IMR-90 (cell line): ENCODE data around the gene GCLC. TPM values are rescaled to one million over a fixed set of nuclear protein-coding genes. Genes with fewer than 3 reads are reported as not detected.

Experiments
- ATAC-seq: fragments of 200-7000 bp; cut with Tn5 transposase; 2 replicates; pipeline ENCODE4 v1.9.1; 2020; ENCODE audit warnings: low read depth, mild to moderate bottlenecking, moderate library complexity
- BruUV-seq: library from RNA; stranded (reverse); fragments of 400-500 nt; replicated peaks from 2 replicates; lab custom pipeline; 2021; lab: Mats Ljungman, UMichigan
- CTCF ChIA-PET: fragments of 300-600 bp; formaldehyde crosslinking; extraction: SDS; loops from one replicate; lab custom pipeline; 2021; ENCODE audit warnings: antibody characterized with exemption; lab: Yijun Ruan, JAX
- POLR2A ChIA-PET: fragments of 300-600 bp; sonication (Branson Sonifier 250); formaldehyde crosslinking; loops from one replicate; lab custom pipeline; 2022; ENCODE audit warnings: antibody characterized with exemption; ENCODE audit not compliant: unreplicated experiment; lab: Charles Lee
- DNase-seq: peaks from one replicate; pipeline ENCODE4 v3.0.0; 2013
- H2AFZ ChIP-seq: replicated peaks from 2 replicates; pipeline ENCODE3; 2013; ENCODE audit warnings: low read length, mild to moderate bottlenecking; ENCODE audit not compliant: poor library complexity
- H2AK5ac ChIP-seq: 2 replicates; pipeline ENCODE4 v1.6.1; 2013; ENCODE audit warnings: low read depth, low read length, inconsistent platforms
- H2AK9ac ChIP-seq: replicated peaks from 2 replicates; pipeline ENCODE3; 2013; ENCODE audit warnings: mild to moderate bottlenecking, low read depth, low read length, moderate library complexity; ENCODE audit not compliant: poor library complexity
- H2BK120ac ChIP-seq: 2 replicates; pipeline ENCODE4 v1.6.1; 2013; ENCODE audit warnings: low read depth, low read length, inconsistent platforms
- H2BK15ac ChIP-seq: 3 replicates; pipeline ENCODE4 v1.6.1; 2013; ENCODE audit warnings: low read depth, low read length, inconsistent platforms
- H2BK20ac ChIP-seq: 2 replicates; pipeline ENCODE4 v1.6.1; 2013; ENCODE audit warnings: low read depth, mild to moderate bottlenecking, inconsistent platforms, low read length, moderate library complexity
- H2BK5ac ChIP-seq: 2 replicates; pipeline ENCODE4 v1.6.1; 2013; ENCODE audit warnings: mild to moderate bottlenecking, low read depth, low read length, inconsistent platforms; ENCODE audit not compliant: poor library complexity, severe bottlenecking
- H3K14ac ChIP-seq: replicated peaks from 2 replicates; pipeline ENCODE4 v1.6.1; 2013; ENCODE audit warnings: low read depth, low read length, inconsistent platforms
- H3K18ac ChIP-seq: 2 replicates; pipeline ENCODE4 v1.6.1; 2013; ENCODE audit warnings: low read depth, low read length, control low read depth
- H3K23ac ChIP-seq: 2 replicates; pipeline ENCODE4 v1.6.1; 2013; ENCODE audit warnings: low read depth, low read length, inconsistent platforms
- H3K27ac ChIP-seq: 2 replicates; pipeline ENCODE4 v1.5.1; 2013; ENCODE audit warnings: mild to moderate bottlenecking, control low read depth, low read length; ENCODE audit not compliant: insufficient read depth
- H3K27me3 ChIP-seq: 2 replicates; pipeline ENCODE4 v1.6.1; 2013; ENCODE audit warnings: low read length; ENCODE audit not compliant: control insufficient read depth, insufficient read depth
- H3K36me3 ChIP-seq: 2 replicates; pipeline ENCODE4 v1.6.1; 2013; ENCODE audit warnings: low read length, mixed read lengths; ENCODE audit not compliant: control insufficient read depth, insufficient read depth
- H3K4ac ChIP-seq: 2 replicates; pipeline ENCODE4 v1.6.1; 2013; ENCODE audit warnings: low read depth, low read length, inconsistent platforms
- H3K4me1 ChIP-seq: 2 replicates; pipeline ENCODE4 v1.6.1; 2013; ENCODE audit warnings: low read length, mixed read lengths; ENCODE audit not compliant: control insufficient read depth, insufficient read depth
- H3K4me2 ChIP-seq: 2 replicates; pipeline ENCODE4 v1.6.1; 2013; ENCODE audit warnings: low read depth, mild to moderate bottlenecking, control low read depth, low read length, moderate library complexity
- H3K4me3 ChIP-seq: 2 replicates; pipeline ENCODE4 v1.5.1; 2013; ENCODE audit warnings: low read depth, mild to moderate bottlenecking, control low read depth, low read length, moderate library complexity; ENCODE audit not compliant: insufficient read depth
- H3K56ac ChIP-seq: 2 replicates; pipeline ENCODE4 v1.6.1; 2013; ENCODE audit warnings: low read length, inconsistent platforms; ENCODE audit not compliant: insufficient read depth; ENCODE audit errors: extremely low read depth
- H3K79me1 ChIP-seq, 2 experiments: 2 replicates each; pipeline ENCODE4 v1.6.1; 2013; ENCODE audit warnings: low read length in 2 of 2, inconsistent platforms in 1 of 2, low read depth in 1 of 2
- H3K9ac ChIP-seq: 2 replicates; pipeline ENCODE4 v1.6.1; 2013; ENCODE audit warnings: low read depth, low read length, control low read depth
- H3K9me1 ChIP-seq: 2 replicates; pipeline ENCODE4 v1.6.1; 2013; ENCODE audit warnings: low read length, inconsistent platforms; ENCODE audit not compliant: insufficient read depth
- H3K9me3 ChIP-seq: 2 replicates; pipeline ENCODE4 v1.6.1; 2013; ENCODE audit warnings: low read length; ENCODE audit not compliant: control insufficient read depth, insufficient read depth
- H4K20me1 ChIP-seq: 2 replicates; pipeline ENCODE4 v1.6.1; 2013; ENCODE audit warnings: low read length, inconsistent platforms; ENCODE audit not compliant: insufficient read depth
- H4K5ac ChIP-seq: 2 replicates; pipeline ENCODE4 v1.6.1; 2013; ENCODE audit warnings: mild to moderate bottlenecking, low read depth, low read length, control low read depth
- H4K8ac ChIP-seq, 2 experiments: 2 replicates each; pipeline ENCODE4 v1.6.1; 2013; ENCODE audit warnings: low read depth in 2 of 2, low read length in 2 of 2, control low read depth in 1 of 2, inconsistent platforms in 1 of 2
- H4K91ac ChIP-seq: 2 replicates; pipeline ENCODE4 v1.6.1; 2013; ENCODE audit warnings: low read depth, low read length, inconsistent platforms; ENCODE audit not compliant: insufficient read depth
- BHLHE40 ChIP-seq: fragments of 150-350 bp; IDR thresholded peaks from 2 replicates; pipeline ENCODE4 v1.6.1; 2016; ENCODE audit warnings: mild to moderate bottlenecking, low read depth, low read length
- CEBPB ChIP-seq: IDR thresholded peaks from 2 replicates; pipeline ENCODE4 v1.6.1; 2012; ENCODE audit warnings: low read depth, low read length, improper control_type of control experiment
- CHD1 ChIP-seq: IDR thresholded peaks from 2 replicates; pipeline ENCODE4 v1.6.1; 2012; ENCODE audit warnings: low read depth, low read length, improper control_type of control experiment
- CTCF ChIP-seq: conservative IDR thresholded peaks from 2 replicates; pipeline ENCODE4 v1.5.1; 2012; ENCODE audit warnings: mild to moderate bottlenecking, low read depth, low read length, improper control_type of control experiment
- FOS ChIP-seq: fragments of 150-350 bp; IDR thresholded peaks from 2 replicates; pipeline ENCODE4 v1.6.1; 2016; ENCODE audit warnings: low read depth, low read length
- MAFK ChIP-seq: IDR thresholded peaks from 2 replicates; pipeline ENCODE4 v1.6.1; 2012; ENCODE audit warnings: low read depth, low read length, improper control_type of control experiment
- MAZ ChIP-seq: IDR thresholded peaks from 2 replicates; pipeline ENCODE4 v1.6.1; 2012; ENCODE audit warnings: low read depth, mild to moderate bottlenecking, low read length, improper control_type of control experiment, moderate library complexity, borderline replicate concordance
- MXI1 ChIP-seq: IDR thresholded peaks from 2 replicates; pipeline ENCODE4 v1.6.1; 2012; ENCODE audit warnings: low read depth, mild to moderate bottlenecking, low read length, moderate library complexity, borderline replicate concordance
- NFE2L2 ChIP-seq: fragments of 150-350 bp; IDR thresholded peaks from 2 replicates; pipeline ENCODE4 v1.6.1; 2016; ENCODE audit warnings: low read depth, mild to moderate bottlenecking, low read length
- POLR2A ChIP-seq: IDR thresholded peaks from 2 replicates; pipeline ENCODE4 v1.6.1; 2012; ENCODE audit warnings: mild to moderate bottlenecking, low read depth, low read length
- RAD21 ChIP-seq: IDR thresholded peaks from 2 replicates; pipeline ENCODE4 v1.6.1; 2012; ENCODE audit warnings: low read length, improper control_type of control experiment
- RCOR1 ChIP-seq: IDR thresholded peaks from 2 replicates; pipeline ENCODE4 v1.6.1; 2012; ENCODE audit warnings: mild to moderate bottlenecking, low read length, improper control_type of control experiment; ENCODE audit not compliant: insufficient replicate concordance
- RFX5 ChIP-seq: IDR thresholded peaks from 2 replicates; pipeline ENCODE4 v1.8.0; 2012; ENCODE audit warnings: low read depth, mild to moderate bottlenecking, low read length, moderate library complexity
- SMC3 ChIP-seq: fragments of 150-350 bp; IDR thresholded peaks from 2 replicates; pipeline ENCODE4 v1.6.1; 2016; ENCODE audit warnings: low read depth, mild to moderate bottlenecking, antibody characterized with exemption, low read length, moderate library complexity
- WGBS, 2 experiments: methylation state at CpG; one replicate each; pipeline versions ENCODE4 v1.1.5 to v1.1.7; 2013; ENCODE audit warnings: missing lambda C conversion rate in 2 of 2; ENCODE audit not compliant: insufficient read length in 1 of 2; ENCODE audit errors: extremely low coverage in 2 of 2; 5-methylcytosine and 5-hydroxymethylcytosine counted together
- dilution Hi-C: fragments of 300-500 bp; cut with HindIII; formaldehyde crosslinking; loops from one replicate; pipeline ENCODE4 v1.14.3; 2018; ENCODE audit warnings: low sequenced_read_pairs; ENCODE audit not compliant: unreplicated experiment
- in situ Hi-C: fragments of 300-500 bp; cut with MboI; formaldehyde crosslinking; loops from 3 replicates; pipeline ENCODE4 v1.14.3; 2019; ENCODE audit warnings: low sequenced_read_pairs, inconsistent platforms, mixed read lengths
- intact Hi-C: fragments of 100-400 bp; cut with micrococcal nuclease; formaldehyde crosslinking; loops from 2 replicates; pipeline ENCODE4 v1.10.0; 2022
- polyA plus RNA-seq, 3 experiments: library from polyadenylated mRNA; depleted of rRNA; stranded (reverse); fragments of >200 nt; gene quantifications; 2 replicates each; pipeline ENCODE4 v1.2.3, GENCODE V29; 2012; ENCODE audit warnings: low replicate concordance in 1 of 3
- total RNA-seq: library from RNA; depleted of rRNA; stranded (reverse); fragments of >200 nt; gene quantifications from 2 replicates; pipeline ENCODE4 v1.2.3, GENCODE V29; 2012
- TF ChIP-seq, protein P1 (sequence below): fragments of 150-350 bp; IDR thresholded peaks from 2 replicates; pipeline ENCODE4 v1.6.1; 2017; ENCODE audit warnings: mild to moderate bottlenecking, antibody characterized with exemption, low read length, low read depth
- TF ChIP-seq, protein P2 (sequence below): fragments of 150-350 bp; IDR thresholded peaks from 2 replicates; pipeline ENCODE4 v1.6.1; 2016; ENCODE audit warnings: low read depth, mild to moderate bottlenecking, low read length, moderate library complexity, borderline replicate concordance

Gene GCLC
- total and polyA plus RNA-seq, 2 of the 4 experiments (the other 2 are of a cell fraction): 14.2 to 24.2 TPM

DNA sequence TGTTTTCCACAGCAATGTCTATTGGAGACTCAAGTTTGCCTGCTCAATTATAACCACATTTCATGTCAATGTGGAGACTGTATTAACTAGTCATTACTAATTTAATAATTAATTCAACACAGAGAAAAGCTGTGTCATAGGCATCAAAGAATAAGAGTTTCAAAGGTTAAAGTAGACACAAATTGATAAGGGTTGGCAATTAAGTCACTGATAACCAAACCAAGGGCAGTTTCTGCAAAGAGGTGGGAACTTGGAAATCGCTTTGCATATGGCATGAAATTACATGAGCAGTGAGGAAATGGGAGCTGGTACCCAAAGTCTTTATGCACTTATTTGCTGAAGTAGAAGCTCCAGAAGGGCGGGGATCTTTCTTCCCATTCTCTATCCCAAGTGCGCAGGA lies 34.2 kb downstream of the GCLC start:
- ChIA-PET CTCF (interaction anchor here (1.1 to 1.6 kb wide), 2 partner anchors 208 to 218 kb away, joined by 3 to 4 read pairs; no protein-coding TSS in a partner anchor), POLR2A (no interaction called here)
- H4K91ac ChIP-seq: no peak overlapping the region
- H3K4me2 ChIP-seq: no peak overlapping the region
- in situ Hi-C loops: no loop called here
- no peaks in the 10 kb centered on the region; the same call in 1 of the 2 replicates for H3K9me1 ChIP-seq
- H2BK15ac ChIP-seq: no peak overlapping the region
- H2BK20ac ChIP-seq: no peak overlapping the region
- H3K4me1 ChIP-seq: peaks cover 2% of the 10 kb centered on the region; the same call in 1 of the 2 replicates
- no peak overlapping the region for H4K5ac ChIP-seq
- H4K8ac ChIP-seq: no peak overlapping the region
- no peak overlapping the region for H2AK5ac ChIP-seq
- DNase-seq (no peak), ATAC-seq (no peak)
- H3K9me3 ChIP-seq: no peaks in the 10 kb centered on the region
- no peak overlapping the region for H3K18ac ChIP-seq
- no peak overlapping the region for H2BK5ac ChIP-seq
- H3K4ac ChIP-seq: no peak overlapping the region
- peaks cover 25% of the 10 kb centered on the region for H3K36me3 ChIP-seq
- BruUV-seq: no TSS peak
- no peak overlapping the region for H2AFZ ChIP-seq
- H2AK9ac ChIP-seq: no peak overlapping the region
- H2BK120ac ChIP-seq: no peak overlapping the region
- H3K56ac ChIP-seq: no peak overlapping the region
- WGBS, 2 experiments: no CpG with 5 or more reads among the region's 3 CpGs
- no peaks in the 10 kb centered on the region for H4K20me1 ChIP-seq
- H3K27me3 ChIP-seq: no peaks in the 10 kb centered on the region
- no peak overlapping the region for H3K14ac ChIP-seq
- H3K23ac ChIP-seq: no peak overlapping the region
- dilution Hi-C loops: no loop called here
- intact Hi-C loops: loop anchor here (5.0 kb wide), 3 partner anchors 37 to 447 kb away; partner anchors contain the start of gene GCLC
- no peak overlapping the region for H3K9ac ChIP-seq
- TF ChIP-seq RFX5 (no peak), MAZ (no peak), CHD1 (no peak), CEBPB (no peak), FOS (no peak), NFE2L2 (no peak), RAD21 (no peak), RCOR1 (no peak), MAFK (no peak), CTCF (no peak), SMC3 (no peak), BHLHE40 (no peak), MXI1 (no peak), POLR2A (no peak)
- TF ChIP-seq, protein P1, sequence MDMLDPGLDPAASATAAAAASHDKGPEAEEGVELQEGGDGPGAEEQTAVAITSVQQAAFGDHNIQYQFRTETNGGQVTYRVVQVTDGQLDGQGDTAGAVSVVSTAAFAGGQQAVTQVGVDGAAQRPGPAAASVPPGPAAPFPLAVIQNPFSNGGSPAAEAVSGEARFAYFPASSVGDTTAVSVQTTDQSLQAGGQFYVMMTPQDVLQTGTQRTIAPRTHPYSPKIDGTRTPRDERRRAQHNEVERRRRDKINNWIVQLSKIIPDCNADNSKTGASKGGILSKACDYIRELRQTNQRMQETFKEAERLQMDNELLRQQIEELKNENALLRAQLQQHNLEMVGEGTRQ: no peak
- TF ChIP-seq, protein P2, sequence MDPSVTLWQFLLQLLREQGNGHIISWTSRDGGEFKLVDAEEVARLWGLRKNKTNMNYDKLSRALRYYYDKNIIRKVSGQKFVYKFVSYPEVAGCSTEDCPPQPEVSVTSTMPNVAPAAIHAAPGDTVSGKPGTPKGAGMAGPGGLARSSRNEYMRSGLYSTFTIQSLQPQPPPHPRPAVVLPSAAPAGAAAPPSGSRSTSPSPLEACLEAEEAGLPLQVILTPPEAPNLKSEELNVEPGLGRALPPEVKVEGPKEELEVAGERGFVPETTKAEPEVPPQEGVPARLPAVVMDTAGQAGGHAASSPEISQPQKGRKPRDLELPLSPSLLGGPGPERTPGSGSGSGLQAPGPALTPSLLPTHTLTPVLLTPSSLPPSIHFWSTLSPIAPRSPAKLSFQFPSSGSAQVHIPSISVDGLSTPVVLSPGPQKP: no peak
- no peak overlapping the region for H3K4me3 ChIP-seq
- peaks cover 3 to 4% of the 10 kb centered on the region in 2 experiments; a peak in 2 of 4 replicates for H3K79me1 ChIP-seq
- no peak overlapping the region for H3K27ac ChIP-seq
